IMR-90 (cell line): ENCODE data around the gene ADAM12.

Experiments
- BHLHE40 ChIP-seq: fragments of 150-350 bp; IDR thresholded peaks from 2 replicates; pipeline ENCODE4 v1.6.1; 2016; ENCODE audit warnings: mild to moderate bottlenecking, low read depth, low read length
- CEBPB ChIP-seq: IDR thresholded peaks from 2 replicates; pipeline ENCODE4 v1.6.1; 2012; ENCODE audit warnings: low read depth, low read length, improper control_type of control experiment
- FOS ChIP-seq: fragments of 150-350 bp; IDR thresholded peaks from 2 replicates; pipeline ENCODE4 v1.6.1; 2016; ENCODE audit warnings: low read depth, low read length
- MAFK ChIP-seq: IDR thresholded peaks from 2 replicates; pipeline ENCODE4 v1.6.1; 2012; ENCODE audit warnings: low read depth, low read length, improper control_type of control experiment
- MAZ ChIP-seq: IDR thresholded peaks from 2 replicates; pipeline ENCODE4 v1.6.1; 2012; ENCODE audit warnings: low read depth, mild to moderate bottlenecking, low read length, improper control_type of control experiment, moderate library complexity, borderline replicate concordance
- POLR2A ChIP-seq: IDR thresholded peaks from 2 replicates; pipeline ENCODE4 v1.6.1; 2012; ENCODE audit warnings: mild to moderate bottlenecking, low read depth, low read length
- RAD21 ChIP-seq: IDR thresholded peaks from 2 replicates; pipeline ENCODE4 v1.6.1; 2012; ENCODE audit warnings: low read length, improper control_type of control experiment
- RCOR1 ChIP-seq: IDR thresholded peaks from 2 replicates; pipeline ENCODE4 v1.6.1; 2012; ENCODE audit warnings: mild to moderate bottlenecking, low read length, improper control_type of control experiment; ENCODE audit not compliant: insufficient replicate concordance
- TF ChIP-seq, protein P1 (sequence below): conservative IDR thresholded peaks from 2 replicates; pipeline ENCODE4 v1.5.1; 2012; ENCODE audit warnings: mild to moderate bottlenecking, low read depth, low read length, improper control_type of control experiment

DNA sequence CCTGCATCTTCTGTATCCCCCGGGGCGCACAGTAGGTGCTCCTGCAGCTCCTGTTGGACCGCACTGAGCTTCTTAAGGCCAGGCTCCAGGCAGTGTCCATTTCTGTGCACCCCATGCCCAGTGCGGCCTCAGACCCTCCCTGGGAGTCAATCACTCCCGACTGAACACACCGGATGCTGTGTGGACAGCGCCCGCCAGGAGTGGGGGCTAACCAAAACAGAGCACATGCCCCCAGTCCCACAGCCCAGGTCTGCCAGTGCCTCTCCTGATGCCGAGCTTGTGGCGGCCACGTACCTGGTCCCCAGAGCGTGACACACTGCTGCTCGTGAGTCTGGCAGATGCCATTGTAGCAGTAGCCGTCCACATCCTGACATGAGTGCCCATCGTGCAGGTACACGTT lies 323.8 kb downstream of the ADAM12 start:
- TF ChIP-seq POLR2A (no peak), CEBPB (no peak), RAD21 (no peak), MAFK (no peak), BHLHE40 (no peak), FOS (no peak), RCOR1 (no peak), MAZ (no peak)
- TF ChIP-seq, protein P1, sequence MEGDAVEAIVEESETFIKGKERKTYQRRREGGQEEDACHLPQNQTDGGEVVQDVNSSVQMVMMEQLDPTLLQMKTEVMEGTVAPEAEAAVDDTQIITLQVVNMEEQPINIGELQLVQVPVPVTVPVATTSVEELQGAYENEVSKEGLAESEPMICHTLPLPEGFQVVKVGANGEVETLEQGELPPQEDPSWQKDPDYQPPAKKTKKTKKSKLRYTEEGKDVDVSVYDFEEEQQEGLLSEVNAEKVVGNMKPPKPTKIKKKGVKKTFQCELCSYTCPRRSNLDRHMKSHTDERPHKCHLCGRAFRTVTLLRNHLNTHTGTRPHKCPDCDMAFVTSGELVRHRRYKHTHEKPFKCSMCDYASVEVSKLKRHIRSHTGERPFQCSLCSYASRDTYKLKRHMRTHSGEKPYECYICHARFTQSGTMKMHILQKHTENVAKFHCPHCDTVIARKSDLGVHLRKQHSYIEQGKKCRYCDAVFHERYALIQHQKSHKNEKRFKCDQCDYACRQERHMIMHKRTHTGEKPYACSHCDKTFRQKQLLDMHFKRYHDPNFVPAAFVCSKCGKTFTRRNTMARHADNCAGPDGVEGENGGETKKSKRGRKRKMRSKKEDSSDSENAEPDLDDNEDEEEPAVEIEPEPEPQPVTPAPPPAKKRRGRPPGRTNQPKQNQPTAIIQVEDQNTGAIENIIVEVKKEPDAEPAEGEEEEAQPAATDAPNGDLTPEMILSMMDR = no peak
